22Rv1 (cell line): ENCODE results near the gene USP27X.

ENCODE experiments used
- H3K27ac ChIP-seq: fragments of 450-650 bp; 2 replicates; pipeline ENCODE4 v1.5.1; 2017
- CTCF ChIP-seq: fragments of 450-650 bp; IDR thresholded peaks from 2 replicates; pipeline ENCODE4 v1.5.1; 2017; ENCODE audit warnings: mild to moderate bottlenecking
- ZFX ChIP-seq: fragments of 450-650 bp; IDR thresholded peaks from 2 replicates; pipeline ENCODE4 v1.6.1; 2017; ENCODE audit warnings: antibody characterized with exemption, borderline replicate concordance

USP27X gene

GRCh38 chrX:49878834-49879655, at the start of gene USP27X:
Gene USP27X, plus strand, starts transcription at chrX:49879484. Its CDS starts 824 bp downstream, at chrX:49880308.
- peak within 1 kb of the TSS; percentile 68 for H3K27ac ChIP-seq
- TF ChIP-seq ZFX: no peak
- peak; percentile 62 for TF ChIP-seq CTCF

GRCh38 chrX:49838374-49838773, 40.9 kb upstream of the USP27X start:
- H3K27ac ChIP-seq: no peak overlapping the region
- TF ChIP-seq ZFX: no peak
- peak; percentile 68 for TF ChIP-seq CTCF

- TF ChIP-seq ZFX: no peak
- TF ChIP-seq CTCF: peak; percentile 42
- no peak overlapping the region for H3K27ac ChIP-seq
Measured at GRCh38 chrX:49840679-49841078, 38.6 kb upstream of the USP27X start.

GRCh38 chrX:49842621-49843020, 36.7 kb upstream of the USP27X start:
- TF ChIP-seq CTCF (no peak), ZFX (no peak)
- H3K27ac ChIP-seq: no peak overlapping the region

- no peak for TF ChIP-seq ZFX
- TF ChIP-seq CTCF: no peak
- no peak overlapping the region for H3K27ac ChIP-seq
Measured at GRCh38 chrX:49844611-49845010, 34.7 kb upstream of the USP27X start.

GRCh38 chrX:49845701-49846403, 33.4 kb upstream of the USP27X start:
- no peak for TF ChIP-seq CTCF
- TF ChIP-seq ZFX: no peak
- H3K27ac ChIP-seq: no peak overlapping the region

- no peak for TF ChIP-seq ZFX
- TF ChIP-seq CTCF: no peak
- no peak overlapping the region for H3K27ac ChIP-seq
Measured at GRCh38 chrX:49846522-49846921, 32.8 kb upstream of the USP27X start.
